Esophagus muscularis mucosa (tissue), 4 donors: ENCODE data around the gene RPGRIP1L. TPM values are rescaled to one million over a fixed set of nuclear protein-coding genes. Genes with fewer than 3 reads are reported as not detected.

Experiments used
- DNase-seq: peaks from one replicate; pipeline ENCODE4 v3.0.0-alpha.2; 2017; ENCODE audit errors: extremely low spot score
- H3K27ac ChIP-seq, 4 donors: fragments of 200-600 bp; sonication (generic); replicated peaks in 1 of 4; 1 replicate in 3 of 4; 2 replicates in 1 of 4; pipeline ENCODE4 v1.5.1; 2016 to 2019; ENCODE audit warnings: mild to moderate bottlenecking in 1 of 4
- H3K27me3 ChIP-seq, 4 donors: fragments of 200-600 bp; sonication (generic); one replicate each; pipeline versions ENCODE4 v1.5.1 to v1.6.0; 2016 to 2019
- H3K36me3 ChIP-seq, 4 donors: fragments of 200-600 bp; sonication (generic); one replicate each; pipeline ENCODE4 v1.5.1; 2016 to 2019
- H3K4me1 ChIP-seq, 4 donors: fragments of 200-600 bp; sonication (generic); one replicate each; pipeline ENCODE4 v1.5.1; 2016 to 2019
- H3K4me3 ChIP-seq, 4 donors: fragments of 200-600 bp; sonication (generic); 1 replicate in 2 of 4; 2 replicates in 2 of 4; pipeline ENCODE4 v1.5.1; 2016 to 2019; ENCODE audit warnings: mild to moderate bottlenecking in 4 of 4, moderate library complexity in 1 of 4
- H3K9me3 ChIP-seq, 4 donors: fragments of 200-600 bp; sonication (generic); 1 replicate in 3 of 4; 2 replicates in 1 of 4; pipeline ENCODE4 v1.5.1; 2016 to 2019
- CTCF ChIP-seq, 3 experiments: fragments of 200-600 bp in 2 of 3; fragments of 450-650 bp in 1 of 3; sonication (generic) in 2 of 3; IDR thresholded peaks; one replicate each; pipeline ENCODE4 v1.5.1; 2017 to 2019; ENCODE audit warnings: antibody characterized with exemption in 3 of 3, mild to moderate bottlenecking in 2 of 3, moderate library complexity in 1 of 3
- EP300 ChIP-seq: sonication (generic); formaldehyde crosslinking; IDR thresholded peaks from one replicate; pipeline ENCODE4 v1.6.1; 2017; ENCODE audit warnings: antibody characterized with exemption
- POLR2A ChIP-seq: fragments of 450-650 bp; IDR thresholded peaks from one replicate; pipeline ENCODE4 v1.6.1; 2017; ENCODE audit warnings: antibody characterized with exemption, moderate library complexity, mild to moderate bottlenecking, low read depth
- POLR2AphosphoS5 ChIP-seq, 2 donors: sonication (generic); formaldehyde crosslinking; IDR thresholded peaks; one replicate each; pipeline ENCODE4 v1.6.1; 2017; ENCODE audit warnings: antibody characterized with exemption in 2 of 2
- WGBS: methylation state at CpG from one replicate; pipeline ENCODE4 v1.1.5; 2018; 5-methylcytosine and 5-hydroxymethylcytosine counted together
- intact Hi-C: fragments of 100-400 bp; cut with DNase I; formaldehyde crosslinking; loops from one replicate; pipeline ENCODE4 v1.15.1; 2023
- total RNA-seq, 4 donors: library from RNA; depleted of rRNA; stranded (reverse); fragments of >200 nt; gene quantifications; one replicate each; pipeline versions ENCODE4 v1.1.0 to v1.2.1, GENCODE V29; 2016

Gene RPGRIP1L
- total RNA-seq, 4 donors from 2014 or later = 2.3 to 4.3 (median 4.0) TPM

GRCh38 chr16:53611179-53611696, 92.4 kb downstream of the RPGRIP1L start:
- Histone ChIP-seq H3K4me3 (no peak overlapping the region), H3K27me3 (no peaks in the 10 kb centered on the region), H3K36me3 (peaks cover 0 to 5% (median 0%) of the 10 kb centered on the region in 4 donors), H3K9me3 (no peaks in the 10 kb centered on the region), H3K27ac (no peak overlapping the region), H3K4me1 (no peaks in the 10 kb centered on the region)
- 83% methylated on average over 6 of the region's 6 CpGs for WGBS
- no peak for DNase-seq
- intact Hi-C loops = no loop called here
- no peak for TF ChIP-seq CTCF (IDR thresholded peaks at IDR 0.05)
- no peak for TF ChIP-seq EP300
- no peak for TF ChIP-seq POLR2AphosphoS5 (IDR thresholded peaks at IDR 0.05)
- TF ChIP-seq POLR2A = no peak

- 90% methylated on average over 4 of the region's 4 CpGs for WGBS
- DNase-seq = no peak
- Histone ChIP-seq H3K27ac (no peak overlapping the region), H3K27me3 (no peaks in the 10 kb centered on the region), H3K4me1 (no peaks in the 10 kb centered on the region), H3K9me3 (no peaks in the 10 kb centered on the region), H3K36me3 (peaks cover 0 to 8% (median 4%) of the 10 kb centered on the region in 4 donors), H3K4me3 (no peak overlapping the region)
- intact Hi-C loops = no loop called here
- no peak for TF ChIP-seq POLR2AphosphoS5 (IDR thresholded peaks at IDR 0.05)
- no peak for TF ChIP-seq CTCF (IDR thresholded peaks at IDR 0.05)
- no peak for TF ChIP-seq POLR2A
- TF ChIP-seq EP300 = no peak
Measured at GRCh38 chr16:53609536-53609935, 94.1 kb downstream of the RPGRIP1L start.

- Histone ChIP-seq H3K9me3 (no peaks in the 10 kb centered on the region), H3K36me3 (peaks cover 0 to 9% (median 4%) of the 10 kb centered on the region in 4 donors), H3K4me3 (no peak overlapping the region), H3K27ac (no peak overlapping the region), H3K4me1 (no peaks in the 10 kb centered on the region), H3K27me3 (no peaks in the 10 kb centered on the region)
- intact Hi-C loops = no loop called here
- WGBS = 94% methylated on average over 2 of the region's 2 CpGs
- TF ChIP-seq EP300 (no peak), POLR2AphosphoS5 (IDR thresholded peaks at IDR 0.05) (no peak), POLR2A (no peak)
- DNase-seq = no peak
Measured at GRCh38 chr16:53608094-53608493, 95.6 kb downstream of the RPGRIP1L start.

- Histone ChIP-seq H3K9me3 (no peaks in the 10 kb centered on the region), H3K36me3 (peaks cover 0 to 13% (median 4%) of the 10 kb centered on the region in 4 donors), H3K27me3 (no peaks in the 10 kb centered on the region), H3K27ac (no peak overlapping the region), H3K4me3 (no peak overlapping the region), H3K4me1 (no peaks in the 10 kb centered on the region)
- no peak for DNase-seq
- TF ChIP-seq POLR2A (no peak), CTCF (IDR thresholded peaks at IDR 0.05) (no peak), EP300 (no peak), POLR2AphosphoS5 (IDR thresholded peaks at IDR 0.05) (no peak)
- 88% methylated on average over 2 of the region's 2 CpGs for WGBS
- intact Hi-C loops = no loop called here
Measured at GRCh38 chr16:53605831-53606400, 97.7 kb downstream of the RPGRIP1L start.

GRCh38 chr16:53605356-53605755, 98.3 kb downstream of the RPGRIP1L start:
- Histone ChIP-seq H3K4me3 (no peak overlapping the region), H3K27me3 (no peaks in the 10 kb centered on the region), H3K27ac (no peak overlapping the region), H3K9me3 (no peaks in the 10 kb centered on the region), H3K36me3 (peaks cover 0 to 13% (median 4%) of the 10 kb centered on the region in 4 donors), H3K4me1 (no peaks in the 10 kb centered on the region)
- WGBS = 91% methylated on average over 10 of the region's 10 CpGs
- TF ChIP-seq CTCF (IDR thresholded peaks at IDR 0.05) (no peak), POLR2AphosphoS5 (IDR thresholded peaks at IDR 0.05) (no peak), POLR2A (no peak), EP300 (no peak)
- DNase-seq = no peak
- intact Hi-C loops = no loop called here
